VCaP (cell line): ENCODE data around the gene FAM110A.
A peak's percentile ranks its signal among the peaks of the same experiment; 100 is the strongest.

Experiments
- H3K27ac ChIP-seq: fragments of 450-650 bp; 2 replicates; pipeline ENCODE4 v1.5.1; 2017
- TF ChIP-seq, protein P1 (sequence below): fragments of 450-650 bp; conservative IDR thresholded peaks from 2 replicates; pipeline ENCODE4 v1.5.1; 2017; ENCODE audit warnings: mild to moderate bottlenecking, moderate library complexity

FAM110A gene

DNA sequence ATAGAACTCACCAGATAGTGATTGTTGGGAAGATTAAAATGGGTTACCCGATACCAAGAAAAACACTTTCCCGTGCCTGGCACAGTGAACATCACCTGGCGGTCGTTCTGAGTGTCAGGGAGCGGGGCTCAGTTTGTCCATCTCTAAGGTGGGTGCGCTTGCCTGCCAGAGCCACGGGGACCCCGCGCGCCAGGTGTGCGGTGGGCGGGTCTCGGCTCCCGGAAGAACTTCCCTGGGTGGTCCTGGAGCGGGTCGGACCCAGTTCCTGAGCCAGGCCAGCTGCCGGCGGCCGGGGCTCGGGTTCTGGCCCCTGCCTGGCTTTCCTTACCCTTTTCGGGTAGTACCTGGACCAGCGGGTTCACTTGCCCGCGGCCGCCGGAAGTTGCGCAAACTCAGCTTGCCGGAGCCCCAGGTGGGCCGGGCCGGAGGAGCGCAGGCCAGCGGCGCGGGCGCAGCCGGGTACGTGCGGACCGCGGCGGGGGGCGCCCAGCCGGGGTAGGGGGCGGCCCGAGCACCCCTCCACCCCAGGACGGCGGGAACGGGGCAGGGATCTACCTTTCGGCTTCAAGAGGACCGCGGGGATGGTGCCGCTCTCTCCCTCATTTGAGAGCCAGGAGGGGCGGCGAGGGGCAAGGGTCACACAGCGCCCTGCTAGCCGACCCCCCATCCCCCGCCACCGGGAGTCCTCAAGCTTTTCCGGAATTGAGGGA, 7.5 kb downstream of the FAM110A start:
- H3K27ac ChIP-seq: peak overlapping the region; percentile 99
- TF ChIP-seq, protein P1, sequence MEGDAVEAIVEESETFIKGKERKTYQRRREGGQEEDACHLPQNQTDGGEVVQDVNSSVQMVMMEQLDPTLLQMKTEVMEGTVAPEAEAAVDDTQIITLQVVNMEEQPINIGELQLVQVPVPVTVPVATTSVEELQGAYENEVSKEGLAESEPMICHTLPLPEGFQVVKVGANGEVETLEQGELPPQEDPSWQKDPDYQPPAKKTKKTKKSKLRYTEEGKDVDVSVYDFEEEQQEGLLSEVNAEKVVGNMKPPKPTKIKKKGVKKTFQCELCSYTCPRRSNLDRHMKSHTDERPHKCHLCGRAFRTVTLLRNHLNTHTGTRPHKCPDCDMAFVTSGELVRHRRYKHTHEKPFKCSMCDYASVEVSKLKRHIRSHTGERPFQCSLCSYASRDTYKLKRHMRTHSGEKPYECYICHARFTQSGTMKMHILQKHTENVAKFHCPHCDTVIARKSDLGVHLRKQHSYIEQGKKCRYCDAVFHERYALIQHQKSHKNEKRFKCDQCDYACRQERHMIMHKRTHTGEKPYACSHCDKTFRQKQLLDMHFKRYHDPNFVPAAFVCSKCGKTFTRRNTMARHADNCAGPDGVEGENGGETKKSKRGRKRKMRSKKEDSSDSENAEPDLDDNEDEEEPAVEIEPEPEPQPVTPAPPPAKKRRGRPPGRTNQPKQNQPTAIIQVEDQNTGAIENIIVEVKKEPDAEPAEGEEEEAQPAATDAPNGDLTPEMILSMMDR: no peak

DNA sequence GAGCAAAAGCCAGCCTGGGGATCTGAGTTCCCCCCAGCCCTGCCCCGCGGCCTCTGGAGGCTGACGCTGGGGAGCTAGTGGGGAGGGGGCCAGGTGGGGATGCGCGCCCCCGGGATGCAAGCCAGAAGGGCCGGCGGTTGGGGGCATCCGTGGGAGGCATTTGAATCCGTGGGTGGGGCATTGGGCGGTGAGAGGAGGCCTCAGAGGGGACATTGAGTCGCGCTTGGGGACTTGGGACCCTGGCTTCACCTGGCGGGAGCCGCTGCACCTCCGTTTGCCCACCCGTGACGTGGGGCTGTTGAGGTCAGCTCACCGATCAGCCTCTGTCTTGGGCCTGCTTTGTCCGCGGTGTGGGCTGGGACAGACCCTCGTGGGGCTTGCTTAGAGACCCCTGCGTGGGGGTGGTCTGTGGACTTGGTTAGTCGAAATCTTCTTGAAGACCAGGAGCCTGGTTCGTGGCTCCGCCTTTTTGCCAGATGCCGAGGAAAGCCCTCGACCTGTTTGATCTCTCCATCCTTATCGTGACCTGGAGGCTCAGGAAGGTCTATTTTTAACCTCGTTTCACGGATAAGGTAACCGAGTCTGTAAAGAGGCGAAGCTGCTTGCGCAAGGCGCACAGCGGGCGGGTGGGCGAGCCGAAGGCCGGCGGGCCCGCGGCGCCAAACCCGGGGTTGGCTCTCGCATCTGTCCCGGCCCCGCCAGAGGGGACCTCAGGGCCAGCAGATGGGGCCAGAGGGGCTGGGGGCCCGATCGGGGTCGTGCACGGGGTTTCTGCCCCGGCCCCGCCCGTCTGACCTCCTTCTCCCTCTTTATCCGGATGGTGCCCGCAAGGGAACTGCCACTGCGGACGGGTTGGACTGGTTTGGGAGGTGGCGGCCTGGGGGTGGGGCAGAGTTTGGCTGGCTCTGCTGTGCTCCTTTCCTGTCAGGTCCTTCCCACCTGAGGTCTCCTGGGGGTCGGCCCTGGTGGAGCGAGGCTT, 8.3 kb downstream of the FAM110A start:
- H3K27ac ChIP-seq: peak overlapping the region; percentile 99
- TF ChIP-seq, protein P1: no peak

DNA sequence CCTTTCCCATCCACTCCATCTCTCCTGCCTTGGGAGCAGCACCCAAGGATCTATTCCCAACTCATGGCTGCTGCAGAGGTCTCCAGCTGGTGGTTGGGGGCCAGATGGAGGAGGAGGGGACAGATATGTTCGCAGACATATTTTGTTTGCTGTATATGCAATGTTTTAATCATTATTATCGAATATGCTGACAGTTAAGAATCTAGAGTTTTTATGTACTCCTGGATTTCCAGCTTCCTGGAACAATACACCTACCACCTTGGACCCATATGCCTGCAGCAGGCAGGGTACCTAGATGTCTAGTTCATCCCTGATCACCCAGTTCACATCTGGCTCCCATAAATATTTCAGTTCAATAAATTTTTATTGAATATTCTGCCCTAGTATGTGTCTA, 9.0 kb downstream of the FAM110A start:
- peak overlapping the region; percentile 99 for H3K27ac ChIP-seq
- TF ChIP-seq, protein P1: no peak

DNA sequence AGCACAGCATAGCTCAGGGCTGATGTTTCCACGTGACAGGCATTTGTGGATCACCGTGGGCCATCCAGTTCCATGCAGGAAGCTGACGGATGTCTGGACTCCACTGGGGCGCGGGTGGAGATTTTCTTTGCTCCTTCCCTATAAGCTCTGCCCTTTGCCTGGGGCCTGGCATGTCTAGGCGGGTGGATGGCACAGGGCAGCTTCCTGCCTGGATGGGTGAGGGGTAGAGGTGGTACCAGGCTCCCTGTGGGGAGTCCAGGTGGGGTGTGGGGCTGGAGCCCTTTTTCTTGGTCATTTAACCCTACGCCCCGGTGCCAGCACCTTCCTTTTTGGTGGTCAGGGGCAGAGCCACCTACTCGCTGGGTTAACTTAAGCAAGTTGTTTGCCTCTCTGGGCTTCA, 10.4 kb downstream of the FAM110A start:
- TF ChIP-seq, protein P1: no peak
- peak overlapping the region; percentile 99 for H3K27ac ChIP-seq

DNA sequence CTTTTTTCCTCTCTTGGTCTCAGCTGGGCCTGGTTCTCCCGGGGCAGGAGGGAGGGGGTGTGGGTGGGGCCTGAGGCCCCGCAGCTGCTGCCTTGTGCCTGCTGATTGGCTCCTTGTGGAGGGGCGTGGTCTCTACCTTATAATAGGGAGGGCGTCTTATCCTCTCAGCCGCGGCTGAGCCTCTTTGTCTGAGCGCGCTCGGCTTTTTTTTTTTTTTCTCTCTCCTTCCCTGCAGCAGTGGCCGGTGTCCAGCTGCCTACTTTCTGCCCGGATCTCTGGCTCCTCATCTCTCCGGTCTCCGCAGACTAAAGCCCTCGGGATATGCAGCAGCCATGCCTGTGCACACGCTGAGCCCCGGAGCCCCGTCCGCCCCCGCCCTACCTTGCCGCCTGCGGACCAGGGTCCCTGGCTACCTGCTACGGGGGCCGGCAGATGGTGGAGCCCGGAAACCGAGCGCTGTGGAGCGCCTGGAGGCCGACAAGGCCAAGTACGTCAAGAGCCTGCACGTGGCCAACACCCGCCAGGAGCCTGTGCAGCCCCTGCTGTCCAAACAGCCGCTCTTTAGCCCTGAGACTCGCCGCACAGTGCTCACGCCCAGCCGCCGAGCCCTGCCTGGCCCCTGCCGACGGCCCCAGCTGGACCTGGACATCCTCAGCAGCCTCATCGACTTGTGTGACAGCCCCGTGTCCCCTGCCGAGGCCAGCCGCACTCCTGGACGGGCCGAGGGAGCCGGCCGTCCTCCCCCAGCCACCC, 11.1 kb downstream of the FAM110A start:
- peak overlapping the region; percentile 99 for H3K27ac ChIP-seq
- TF ChIP-seq, protein P1: no peak

DNA sequence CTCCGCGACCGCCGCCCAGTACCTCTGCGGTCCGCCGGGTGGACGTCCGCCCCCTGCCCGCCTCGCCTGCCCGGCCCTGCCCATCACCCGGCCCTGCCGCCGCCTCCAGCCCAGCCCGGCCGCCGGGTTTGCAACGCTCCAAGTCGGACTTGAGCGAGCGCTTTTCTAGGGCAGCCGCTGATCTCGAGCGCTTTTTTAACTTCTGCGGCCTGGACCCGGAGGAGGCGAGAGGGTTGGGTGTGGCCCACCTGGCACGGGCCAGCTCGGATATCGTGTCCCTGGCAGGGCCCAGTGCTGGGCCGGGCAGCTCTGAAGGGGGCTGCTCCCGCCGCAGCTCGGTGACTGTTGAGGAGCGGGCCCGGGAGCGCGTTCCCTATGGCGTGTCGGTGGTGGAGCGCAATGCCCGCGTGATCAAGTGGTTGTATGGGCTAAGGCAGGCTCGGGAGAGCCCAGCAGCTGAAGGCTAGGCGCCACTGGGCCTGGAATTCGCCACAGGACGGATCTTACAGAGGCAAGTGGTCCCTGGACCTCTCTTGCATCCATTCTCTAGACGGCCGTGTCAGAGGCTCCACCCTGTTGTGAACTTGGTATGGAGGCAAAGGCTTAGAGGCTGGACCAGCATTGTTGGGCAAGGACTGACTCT, 11.8 kb downstream of the FAM110A start:
- peak overlapping the region; percentile 99 for H3K27ac ChIP-seq
- TF ChIP-seq, protein P1: no peak
